HEK293T (cell line): ENCODE data around the gene KHDC4.

ENCODE experiments used
- ARNT ChIP-seq: fragments of 450-650 bp; IDR thresholded peaks from 2 replicates; pipeline ENCODE4 v1.6.1; 2017; ENCODE audit warnings: mild to moderate bottlenecking
- ELF4 ChIP-seq: fragments of 450-650 bp; IDR thresholded peaks from 2 replicates; pipeline ENCODE4 v1.6.1; 2017; ENCODE audit warnings: antibody characterized with exemption
- FOXK2 ChIP-seq: fragments of 450-650 bp; IDR thresholded peaks from 2 replicates; pipeline ENCODE4 v1.6.1; 2016; ENCODE audit warnings: mild to moderate bottlenecking
- FOXM1 ChIP-seq: fragments of 450-650 bp; IDR thresholded peaks from 2 replicates; pipeline ENCODE4 v1.6.1; 2017; ENCODE audit warnings: mild to moderate bottlenecking, borderline replicate concordance
- HDGF ChIP-seq: fragments of 450-650 bp; IDR thresholded peaks from 2 replicates; pipeline ENCODE4 v1.6.1; 2017; ENCODE audit warnings: antibody characterized with exemption, borderline replicate concordance
- LEF1 ChIP-seq: fragments of 450-650 bp; IDR thresholded peaks from 2 replicates; pipeline ENCODE4 v1.6.1; 2017; ENCODE audit warnings: mild to moderate bottlenecking, borderline replicate concordance
- PKNOX1 ChIP-seq: fragments of 450-650 bp; IDR thresholded peaks from 2 replicates; pipeline ENCODE4 v1.6.1; 2016
- SP1 ChIP-seq: fragments of 450-650 bp; IDR thresholded peaks from 2 replicates; pipeline ENCODE4 v1.6.1; 2017
- ZNF384 ChIP-seq: fragments of 450-650 bp; IDR thresholded peaks from 2 replicates; pipeline ENCODE4 v1.6.1; 2016

GRCh38 chr1:155882235-155882634, 52.0 kb downstream of the KHDC4 start:
- TF ChIP-seq ZNF384 = no peak
- TF ChIP-seq FOXK2 = no peak
- TF ChIP-seq ARNT = no peak
- TF ChIP-seq LEF1 = no peak
- TF ChIP-seq PKNOX1 = no peak
- no peak for TF ChIP-seq HDGF
- TF ChIP-seq SP1 = no peak
- TF ChIP-seq FOXM1 = no peak
- no peak for TF ChIP-seq ELF4
